Brain microvascular endothelial cell (primary cell): ENCODE data around the gene TAF9B.

Experiments
- DNase-seq: peaks from one replicate; pipeline ENCODE4 v3.0.0-alpha.2; 2020
- H3K27ac ChIP-seq: fragments of 250-450 bp; sonication (Bioruptor Pico); 2 replicates; pipeline ENCODE4 v1.5.1; 2020; ENCODE audit warnings: mild to moderate bottlenecking, moderate library complexity
- H3K27me3 ChIP-seq: fragments of 250-450 bp; sonication (Bioruptor Pico); replicated peaks from 2 replicates; pipeline ENCODE4 v1.5.1; 2020; ENCODE audit warnings: mild to moderate bottlenecking
- H3K36me3 ChIP-seq: fragments of 250-450 bp; sonication (Bioruptor Pico); replicated peaks from 2 replicates; pipeline ENCODE4 v1.5.1; 2020; ENCODE audit warnings: mild to moderate bottlenecking
- H3K4me3 ChIP-seq: 2 replicates; pipeline ENCODE4 v1.5.1; 2011; ENCODE audit warnings: low read depth, mild to moderate bottlenecking, control low read depth, low read length, moderate library complexity
- CTCF ChIP-seq: IDR thresholded peaks from 2 replicates; pipeline ENCODE4 v1.5.1; 2011; ENCODE audit warnings: low read depth, mild to moderate bottlenecking, moderate library complexity, low read length, control low read depth, inconsistent platforms; ENCODE audit errors: missing control alignments
- in situ Hi-C: cut with HindIII; loops from 2 replicates; pipeline ENCODE4 v1.10.0; 2017; ENCODE audit warnings: low sequenced_read_pairs, low pct_ligation_motif_present

Gene TAF9B

GRCh38 chrX:78125148-78125547 lies 14.3 kb downstream of the TAF9B start:
- in situ Hi-C loops = no loop called here
- no peak overlapping the region for H3K4me3 ChIP-seq
- H3K27me3 ChIP-seq = no peaks in the 10 kb centered on the region
- TF ChIP-seq CTCF = no peak
- no peak for DNase-seq
- H3K36me3 ChIP-seq = peaks cover 26% of the 10 kb centered on the region
- H3K27ac ChIP-seq = no peak overlapping the region

- no peak overlapping the region for H3K27ac ChIP-seq
- no peak for DNase-seq
- H3K27me3 ChIP-seq = no peaks in the 10 kb centered on the region
- no peak overlapping the region for H3K4me3 ChIP-seq
- in situ Hi-C loops = no loop called here
- H3K36me3 ChIP-seq = peaks cover 31% of the 10 kb centered on the region
- peak; percentile 44 for TF ChIP-seq CTCF
Measured at GRCh38 chrX:78124307-78124706, 15.1 kb downstream of the TAF9B start.

- Histone ChIP-seq H3K27me3 (no peaks in the 10 kb centered on the region), H3K36me3 (peaks cover 34% of the 10 kb centered on the region), H3K27ac (no peak overlapping the region), H3K4me3 (no peak overlapping the region)
- in situ Hi-C loops = no loop called here
- peak; percentile 45 for DNase-seq
- no peak for TF ChIP-seq CTCF
Measured at GRCh38 chrX:78123190-78123589, 16.3 kb downstream of the TAF9B start.

- Histone ChIP-seq H3K27ac (no peak overlapping the region), H3K27me3 (no peaks in the 10 kb centered on the region), H3K36me3 (peaks cover 39% of the 10 kb centered on the region), H3K4me3 (no peak overlapping the region)
- no peak for DNase-seq
- peak; percentile 22 for TF ChIP-seq CTCF
- in situ Hi-C loops = no loop called here
Measured at GRCh38 chrX:78119521-78120227, 19.8 kb downstream of the TAF9B start.

- Histone ChIP-seq H3K36me3 (peaks cover 39% of the 10 kb centered on the region), H3K4me3 (no peak overlapping the region), H3K27me3 (no peaks in the 10 kb centered on the region), H3K27ac (no peak overlapping the region)
- TF ChIP-seq CTCF = no peak
- in situ Hi-C loops = no loop called here
- no peak for DNase-seq
Measured at GRCh38 chrX:78118628-78119027, 20.8 kb downstream of the TAF9B start.

GRCh38 chrX:78116766-78117165 lies 22.7 kb downstream of the TAF9B start:
- in situ Hi-C loops = no loop called here
- Histone ChIP-seq H3K27ac (no peak overlapping the region), H3K36me3 (peaks cover 34% of the 10 kb centered on the region), H3K4me3 (no peak overlapping the region), H3K27me3 (no peaks in the 10 kb centered on the region)
- DNase-seq = no peak
- no peak for TF ChIP-seq CTCF
